Ecto neural progenitor cell (in vitro differentiated cells): ENCODE results near the gene PIK3R2.
A peak's percentile ranks its signal among the peaks of the same experiment; 100 is the strongest.
"Not testable (repeated sequence)": the region's sequence is repeated elsewhere in the genome, so short reads cannot be mapped to it uniquely, and the experiment has no call there.

Source experiments
- DNase-seq: peaks from one replicate; pipeline ENCODE4 v3.0.0-alpha.2; 2018; ENCODE audit warnings: low spot score

Gene PIK3R2

GRCh38 chr19:18155095-18156087 is 2.4 kb downstream of the PIK3R2 start:
- DNase-seq, result no peak

- no peak for DNase-seq
Measured at GRCh38 chr19:18156268-18156667, 3.3 kb downstream of the PIK3R2 start.

GRCh38 chr19:18156841-18157464 is 4.0 kb downstream of the PIK3R2 start:
- no peak for DNase-seq

- DNase-seq, result peak; percentile 71
Measured at GRCh38 chr19:18157465-18158063, 4.6 kb downstream of the PIK3R2 start.

GRCh38 chr19:18158467-18158866 is 5.5 kb downstream of the PIK3R2 start:
- DNase-seq, result no peak

- not testable (repeated sequence) for DNase-seq
Measured at GRCh38 chr19:18159059-18159616, 6.2 kb downstream of the PIK3R2 start.

GRCh38 chr19:18159810-18160209 is 6.8 kb downstream of the PIK3R2 start:
- DNase-seq, result no peak

- no peak for DNase-seq
Measured at GRCh38 chr19:18160493-18160970, 7.6 kb downstream of the PIK3R2 start.

GRCh38 chr19:18160971-18161635 is 8.1 kb downstream of the PIK3R2 start:
- peak; percentile 88 for DNase-seq

GRCh38 chr19:18161636-18162002 is 8.7 kb downstream of the PIK3R2 start:
- DNase-seq, result no peak

- no peak for DNase-seq
Measured at GRCh38 chr19:18164072-18164471, 11.1 kb downstream of the PIK3R2 start.

- DNase-seq, result no peak
Measured at GRCh38 chr19:18165794-18166544, 13.0 kb downstream of the PIK3R2 start.

- DNase-seq, result no peak
Measured at GRCh38 chr19:18167011-18167410, 14.0 kb downstream of the PIK3R2 start.

GRCh38 chr19:18167975-18168645 is 15.1 kb downstream of the PIK3R2 start:
- no peak for DNase-seq

GRCh38 chr19:18168673-18169381 is 15.9 kb downstream of the PIK3R2 start:
- no peak for DNase-seq

GRCh38 chr19:18170714-18171255 is 17.8 kb downstream of the PIK3R2 start:
- no peak for DNase-seq

GRCh38 chr19:18171605-18172327 is 18.8 kb downstream of the PIK3R2 start:
- DNase-seq, result no peak

GRCh38 chr19:18172331-18173053 is 19.5 kb downstream of the PIK3R2 start:
- no peak for DNase-seq
